ENCODE data around the gene ARMC8.
A peak's percentile ranks its signal among the peaks of the same experiment; 100 is the strongest.

The ARMC8 gene

GRCh38 chr3:138186803-138187295 is 252 bp upstream of the ARMC8 start:
- H3K4me1 Mint-ChIP-seq, result peaks cover 41% of the 10 kb centered on the region
- peak overlapping the region; percentile 98 for H3K27ac Mint-ChIP-seq

GRCh38 chr3:138188013-138188730 is 1.1 kb downstream of the ARMC8 start:
- Mint-ChIP-seq H3K4me3 (peak overlapping the region; percentile 86), H3K9me3 (no peaks in the 10 kb centered on the region), H3K27ac (peak overlapping the region; percentile 98), H3K36me3 (peaks cover 17% of the 10 kb centered on the region), H3K4me1 (peaks cover 41% of the 10 kb centered on the region)
- peak; percentile 25 for ATAC-seq
- DNase-seq (ENCODE audit: low spot score in 2 of 2), result no peak

More at GRCh38 chr3:138186803-138187295, 252 bp upstream of the ARMC8 start:
- DNase-seq (ENCODE audit: low spot score in 2 of 2), result peak in 1 of 2 donors; percentile 77
- ATAC-seq, result peak; percentile 69
- H3K36me3 Mint-ChIP-seq, result peaks cover 17% of the 10 kb centered on the region
- H3K9me3 Mint-ChIP-seq, result no peaks in the 10 kb centered on the region
- H3K4me3 Mint-ChIP-seq, result peak overlapping the region; percentile 86

- DNase-seq (ENCODE audit: low spot score in 2 of 2), result no peak
- H3K36me3 Mint-ChIP-seq, result peaks cover 20% of the 10 kb centered on the region
These were observed 8.4 kb downstream of the ARMC8 start for GRCh38 chr3:138195481-138195880.

GRCh38 chr3:138196023-138196422 is 8.9 kb downstream of the ARMC8 start:
- Mint-ChIP-seq H3K27ac (no peak overlapping the region), H3K36me3 (peaks cover 19% of the 10 kb centered on the region), H3K9me3 (no peaks in the 10 kb centered on the region), H3K4me3 (no peak overlapping the region), H3K4me1 (peaks cover 28% of the 10 kb centered on the region)
- DNase-seq (ENCODE audit: low spot score in 2 of 2), result no peak
- ATAC-seq, result no peak

More at GRCh38 chr3:138195481-138195880, 8.4 kb downstream of the ARMC8 start:
- H3K4me1 Mint-ChIP-seq, result peaks cover 33% of the 10 kb centered on the region
- no peaks in the 10 kb centered on the region for H3K9me3 Mint-ChIP-seq
- ATAC-seq, result no peak
- no peak overlapping the region for H3K27ac Mint-ChIP-seq
- H3K4me3 Mint-ChIP-seq, result no peak overlapping the region

- Mint-ChIP-seq H3K36me3 (peaks cover 17% of the 10 kb centered on the region), H3K4me1 (peaks cover 28% of the 10 kb centered on the region), H3K27ac (no peak overlapping the region)
These were observed 10.0 kb downstream of the ARMC8 start for GRCh38 chr3:138197058-138197457.

GRCh38 chr3:138197524-138197923 is 10.4 kb downstream of the ARMC8 start:
- DNase-seq (ENCODE audit: low spot score in 2 of 2), result no peak
- H3K4me3 Mint-ChIP-seq, result no peak overlapping the region
- no peak overlapping the region for H3K27ac Mint-ChIP-seq
- peaks cover 28% of the 10 kb centered on the region for H3K4me1 Mint-ChIP-seq
- no peaks in the 10 kb centered on the region for H3K9me3 Mint-ChIP-seq
- ATAC-seq, result no peak
- peaks cover 17% of the 10 kb centered on the region for H3K36me3 Mint-ChIP-seq

More at GRCh38 chr3:138197058-138197457, 10.0 kb downstream of the ARMC8 start:
- ATAC-seq, result peak; percentile 44
- no peaks in the 10 kb centered on the region for H3K9me3 Mint-ChIP-seq
- no peak for DNase-seq (ENCODE audit: low spot score in 2 of 2)
- no peak overlapping the region for H3K4me3 Mint-ChIP-seq

GRCh38 chr3:138199851-138200250 is 12.8 kb downstream of the ARMC8 start:
- no peak for ATAC-seq
- Mint-ChIP-seq H3K4me3 (no peak overlapping the region), H3K27ac (no peak overlapping the region), H3K4me1 (peaks cover 38% of the 10 kb centered on the region), H3K9me3 (no peaks in the 10 kb centered on the region), H3K36me3 (peaks cover 17% of the 10 kb centered on the region)
- DNase-seq (ENCODE audit: low spot score in 2 of 2), result no peak

- Mint-ChIP-seq H3K36me3 (peaks cover 15% of the 10 kb centered on the region), H3K9me3 (no peaks in the 10 kb centered on the region), H3K4me1 (peaks cover 42% of the 10 kb centered on the region), H3K4me3 (no peak overlapping the region), H3K27ac (no peak overlapping the region)
- no peak for ATAC-seq
- DNase-seq (ENCODE audit: low spot score in 2 of 2), result no peak
These were observed 13.3 kb downstream of the ARMC8 start for GRCh38 chr3:138200424-138200823.

- no peaks in the 10 kb centered on the region for H3K9me3 Mint-ChIP-seq
- H3K4me1 Mint-ChIP-seq, result peaks cover 60% of the 10 kb centered on the region
- no peak overlapping the region for H3K27ac Mint-ChIP-seq
- H3K4me3 Mint-ChIP-seq, result no peak overlapping the region
- ATAC-seq (peak; percentile 46), DNase-seq (ENCODE audit: low spot score in 2 of 2) (no peak)
- peaks cover 10% of the 10 kb centered on the region for H3K36me3 Mint-ChIP-seq
These were observed 16.0 kb downstream of the ARMC8 start for GRCh38 chr3:138202945-138203701.

- DNase-seq (ENCODE audit: low spot score in 2 of 2) (no peak), ATAC-seq (no peak)
- Mint-ChIP-seq H3K36me3 (peaks cover 10% of the 10 kb centered on the region), H3K4me1 (peaks cover 57% of the 10 kb centered on the region), H3K27ac (peak overlapping the region; percentile 13), H3K4me3 (no peak overlapping the region), H3K9me3 (no peaks in the 10 kb centered on the region)
These were observed 16.8 kb downstream of the ARMC8 start for GRCh38 chr3:138203938-138204337.

GRCh38 chr3:138205527-138205926 is 18.4 kb downstream of the ARMC8 start:
- H3K9me3 Mint-ChIP-seq, result no peaks in the 10 kb centered on the region
- peaks cover 10% of the 10 kb centered on the region for H3K36me3 Mint-ChIP-seq
- no peak overlapping the region for H3K4me3 Mint-ChIP-seq
- ATAC-seq (no peak), DNase-seq (ENCODE audit: low spot score in 2 of 2) (no peak)
- peaks cover 44% of the 10 kb centered on the region for H3K4me1 Mint-ChIP-seq
- no peak overlapping the region for H3K27ac Mint-ChIP-seq

GRCh38 chr3:138206196-138206595 is 19.1 kb downstream of the ARMC8 start:
- ATAC-seq (no peak), DNase-seq (ENCODE audit: low spot score in 2 of 2) (no peak)
- Mint-ChIP-seq H3K4me3 (no peak overlapping the region), H3K27ac (peak overlapping the region; percentile 6), H3K4me1 (peaks cover 44% of the 10 kb centered on the region), H3K9me3 (no peaks in the 10 kb centered on the region), H3K36me3 (peaks cover 9% of the 10 kb centered on the region)

- H3K27ac Mint-ChIP-seq, result peak overlapping the region; percentile 32
- peaks cover 22% of the 10 kb centered on the region for H3K4me1 Mint-ChIP-seq
- no peak for DNase-seq (ENCODE audit: low spot score in 2 of 2)
- H3K4me3 Mint-ChIP-seq, result no peak overlapping the region
- H3K9me3 Mint-ChIP-seq, result no peaks in the 10 kb centered on the region
- H3K36me3 Mint-ChIP-seq, result peaks cover 25% of the 10 kb centered on the region
- no peak for ATAC-seq
These were observed 23.4 kb downstream of the ARMC8 start for GRCh38 chr3:138210528-138210927.

- peaks cover 30% of the 10 kb centered on the region for H3K36me3 Mint-ChIP-seq
- H3K4me3 Mint-ChIP-seq, result no peak overlapping the region
- DNase-seq (ENCODE audit: low spot score in 2 of 2) (no peak), ATAC-seq (no peak)
- H3K9me3 Mint-ChIP-seq, result no peaks in the 10 kb centered on the region
- peaks cover 12% of the 10 kb centered on the region for H3K4me1 Mint-ChIP-seq
- H3K27ac Mint-ChIP-seq, result no peak overlapping the region
These were observed 26.4 kb downstream of the ARMC8 start for GRCh38 chr3:138213398-138214085.

- Mint-ChIP-seq H3K27ac (peak overlapping the region; percentile 60), H3K4me3 (no peak overlapping the region), H3K36me3 (peaks cover 34% of the 10 kb centered on the region), H3K4me1 (peaks cover 38% of the 10 kb centered on the region), H3K9me3 (no peaks in the 10 kb centered on the region)
- DNase-seq (ENCODE audit: low spot score in 2 of 2) (no peak), ATAC-seq (peak; percentile 89)
These were observed 32.2 kb downstream of the ARMC8 start for GRCh38 chr3:138219255-138219654.
